Gastroesophageal sphincter (tissue), 3 donors: ENCODE measurements around the gene PXYLP1.

ENCODE experiments used
- CTCF ChIP-seq, 4 experiments: fragments of 200-600 bp in 2 of 4; fragments of 450-650 bp in 2 of 4; sonication (generic) in 1 of 4; IDR thresholded peaks; one replicate each; pipeline ENCODE4 v1.5.1; 2017 to 2019; ENCODE audit warnings: antibody characterized with exemption in 4 of 4, mild to moderate bottlenecking in 2 of 4, moderate library complexity in 2 of 4
- EP300 ChIP-seq: sonication (generic); formaldehyde crosslinking; IDR thresholded peaks from one replicate; pipeline ENCODE4 v1.6.1; 2017; ENCODE audit warnings: antibody characterized with exemption, mild to moderate bottlenecking
- POLR2A ChIP-seq, 2 donors: fragments of 450-650 bp; IDR thresholded peaks; one replicate each; pipeline ENCODE4 v1.6.1; 2017; ENCODE audit warnings: antibody characterized with exemption in 2 of 2, mild to moderate bottlenecking in 2 of 2, moderate library complexity in 1 of 2
- POLR2AphosphoS5 ChIP-seq: sonication (generic); formaldehyde crosslinking; IDR thresholded peaks from one replicate; pipeline ENCODE4 v1.6.1; 2017; ENCODE audit warnings: antibody characterized with exemption

GRCh38 chr3:141253326-141253725 is 21.7 kb downstream of the PXYLP1 start:
- TF ChIP-seq CTCF (IDR thresholded peaks at IDR 0.05), result no peak
- no peak for TF ChIP-seq EP300
- TF ChIP-seq POLR2A (IDR thresholded peaks at IDR 0.05), result no peak
- TF ChIP-seq POLR2AphosphoS5, result no peak
